Spleen (tissue), 7 donors: ENCODE data around the gene PEX5L.

ENCODE experiments used
- CTCF ChIP-seq, 11 experiments: fragments of 200-600 bp in 7 of 11; fragments of 450-650 bp in 4 of 11; sonication (generic) in 4 of 11; IDR thresholded peaks in 8 of 11; conservative IDR thresholded peaks in 3 of 11; 1 replicate in 7 of 11; 2 replicates in 4 of 11; pipeline versions ENCODE4 v1.4.0 to v1.8.0; 2016 to 2021; ENCODE audit warnings: antibody characterized with exemption in 11 of 11, inconsistent platforms in 4 of 11, mild to moderate bottlenecking in 1 of 11
- POLR2A ChIP-seq, 3 donors: fragments of 450-650 bp; IDR thresholded peaks; one replicate each; pipeline ENCODE4 v1.5.1; 2017; ENCODE audit warnings: antibody characterized with exemption in 3 of 3, mild to moderate bottlenecking in 1 of 3
- donor health status: DM: no; HTN: no; CAD: no; lungs with moderate emphysema.
- donor health status: DM: no; HTN: no; CAD: no.
- donor health status: DM: no; HTN: no; CAD: no.

GRCh38 chr3:179933080-179933479 lies 103.7 kb downstream of the PEX5L start:
- TF ChIP-seq POLR2A (IDR thresholded peaks at IDR 0.05): no peak
- TF ChIP-seq CTCF (IDR thresholded peaks at IDR 0.05 in 8 of 11, conservative IDR thresholded peaks at IDR 0.05 in 3 of 11): no peak
